HFFc6 (cell line): ENCODE measurements around the gene MMP13. TPM values are rescaled to one million over a fixed set of nuclear protein-coding genes. Genes with fewer than 3 reads are reported as not detected.

Source experiments
- DNase-seq: peaks from one replicate; pipeline ENCODE4 v3.0.0-alpha.2; 2018
- H3K27ac Mint-ChIP-seq: 2 replicates; pipeline ENCODE4 v1.8.0; 2020; ENCODE audit warnings: mild to moderate bottlenecking, mixed read lengths
- H3K27me3 Mint-ChIP-seq: 2 replicates; pipeline ENCODE4 v1.8.0; 2021; ENCODE audit warnings: mild to moderate bottlenecking, moderate library complexity, mixed read lengths; ENCODE audit not compliant: insufficient read depth
- H3K36me3 Mint-ChIP-seq: 2 replicates; pipeline ENCODE4 v1.8.0; 2021; ENCODE audit warnings: low read depth, mixed read lengths
- H3K4me1 Mint-ChIP-seq: 2 replicates; pipeline ENCODE4 v1.8.0; 2020; ENCODE audit warnings: low read depth, mixed read lengths
- H3K4me3 Mint-ChIP-seq: 2 replicates; pipeline ENCODE4 v1.8.0; 2020; ENCODE audit warnings: mild to moderate bottlenecking, moderate library complexity, mixed read lengths
- H3K9me3 Mint-ChIP-seq: 2 replicates; pipeline ENCODE4 v1.8.0; 2020; ENCODE audit warnings: mild to moderate bottlenecking, mixed read lengths
- CTCF ChIP-seq: fragments of 200-600 bp; sonication (generic); IDR thresholded peaks from 2 replicates; pipeline ENCODE4 v1.5.0; 2021; ENCODE audit warnings: antibody characterized with exemption, mild to moderate bottlenecking
- total RNA-seq, 6 experiments: library from RNA; stranded (reverse); fragmentation: NEBNext Ultra II Directional; extraction: Animal tissue kit (Norgen Biotek cat#: 25700); gene quantifications; 2 replicates in 1 of 6; 3 replicates in 5 of 6; pipeline ENCODE4 v1.2.3, GENCODE V29; 2021

Gene MMP13
- total RNA-seq, 6 experiments from 2014 or later = not detected

GRCh38 chr11:102929166-102929565, 26.4 kb downstream of the MMP13 start:
- Mint-ChIP-seq H3K27me3 (no peaks in the 10 kb centered on the region; the same call in none of the 2 replicates), H3K36me3 (no peaks in the 10 kb centered on the region)
- no peak for DNase-seq

GRCh38 chr11:102928247-102928646, 27.3 kb downstream of the MMP13 start:
- Mint-ChIP-seq H3K27me3 (no peaks in the 10 kb centered on the region; the same call in none of the 2 replicates), H3K4me1 (peaks cover 16% of the 10 kb centered on the region), H3K27ac (no peak overlapping the region), H3K36me3 (no peaks in the 10 kb centered on the region), H3K4me3 (no peak overlapping the region), H3K9me3 (no peaks in the 10 kb centered on the region)
- DNase-seq = no peak
- TF ChIP-seq CTCF = no peak

More at GRCh38 chr11:102929166-102929565, 26.4 kb downstream of the MMP13 start:
- Mint-ChIP-seq H3K4me1 (peaks cover 13% of the 10 kb centered on the region), H3K27ac (no peak overlapping the region), H3K4me3 (no peak overlapping the region), H3K9me3 (no peaks in the 10 kb centered on the region)
- TF ChIP-seq CTCF = no peak

GRCh38 chr11:102927624-102927990, 27.9 kb downstream of the MMP13 start:
- Mint-ChIP-seq H3K27ac (no peak overlapping the region), H3K4me1 (peaks cover 16% of the 10 kb centered on the region), H3K36me3 (no peaks in the 10 kb centered on the region), H3K27me3 (no peaks in the 10 kb centered on the region; the same call in none of the 2 replicates), H3K4me3 (no peak overlapping the region), H3K9me3 (no peaks in the 10 kb centered on the region)
- DNase-seq = no peak
- TF ChIP-seq CTCF = no peak

GRCh38 chr11:102926961-102927623, 28.4 kb downstream of the MMP13 start:
- no peaks in the 10 kb centered on the region for H3K36me3 Mint-ChIP-seq
- DNase-seq = no peak
- H3K27ac Mint-ChIP-seq = no peak overlapping the region
- no peak overlapping the region for H3K4me3 Mint-ChIP-seq
- no peak for TF ChIP-seq CTCF
- peaks cover 16% of the 10 kb centered on the region for H3K4me1 Mint-ChIP-seq
- H3K9me3 Mint-ChIP-seq = no peaks in the 10 kb centered on the region
- no peaks in the 10 kb centered on the region; the same call in none of the 2 replicates for H3K27me3 Mint-ChIP-seq

GRCh38 chr11:102926517-102926916, 29.0 kb downstream of the MMP13 start:
- Mint-ChIP-seq H3K27ac (no peak overlapping the region), H3K9me3 (no peaks in the 10 kb centered on the region), H3K36me3 (no peaks in the 10 kb centered on the region), H3K4me3 (no peak overlapping the region), H3K4me1 (peaks cover 16% of the 10 kb centered on the region), H3K27me3 (no peaks in the 10 kb centered on the region; the same call in none of the 2 replicates)
- no peak for TF ChIP-seq CTCF
- DNase-seq = no peak
